A549 (cell line): ENCODE measurements around the gene CD47.

ENCODE experiments used
- CTCF ChIP-seq: fragments of >200 bp; sonication (Bioruptor Twin); formaldehyde crosslinking; IDR thresholded peaks from 3 replicates; pipeline ENCODE4 v1.5.1; 2016
- EP300 ChIP-seq, 2 experiments: fragments of >200 bp; sonication (Bioruptor Twin); formaldehyde crosslinking; IDR thresholded peaks; 2 replicates in 1 of 2; 3 replicates in 1 of 2; pipeline ENCODE4 v1.6.1; 2016 to 2017
- HMGXB4 ChIP-seq: fragments of 250-450 bp; sonication (Bioruptor Pico); IDR thresholded peaks from 2 replicates; pipeline ENCODE4 v1.5.0; 2021; ENCODE audit warnings: mild to moderate bottlenecking, moderate library complexity, borderline replicate concordance
- MYC ChIP-seq: IDR thresholded peaks from 2 replicates; pipeline ENCODE4 v1.6.1; 2012; ENCODE audit warnings: mild to moderate bottlenecking, inconsistent platforms, low read length, improper control_type of control experiment, borderline replicate concordance
- POLR2A ChIP-seq: IDR thresholded peaks from 2 replicates; pipeline ENCODE4 v1.6.1; 2012; ENCODE audit warnings: mild to moderate bottlenecking, low read length
- RFX5 ChIP-seq: fragments of 450-650 bp; IDR thresholded peaks from 2 replicates; pipeline ENCODE4 v1.7.1; 2014; ENCODE audit warnings: antibody characterized with exemption, mild to moderate bottlenecking, moderate library complexity
- ZNF302 ChIP-seq: fragments of 250-450 bp; sonication (Bioruptor Pico); IDR thresholded peaks from 2 replicates; pipeline ENCODE4 v1.9.0; 2021; ENCODE audit warnings: inconsistent platforms, mild to moderate bottlenecking, moderate library complexity
- TF ChIP-seq, protein P1 (sequence below): fragments of 200-600 bp; sonication (generic); IDR thresholded peaks from 2 replicates; pipeline ENCODE4 v1.6.1; 2016; ENCODE audit warnings: antibody characterized with exemption, mild to moderate bottlenecking, moderate library complexity
- TF ChIP-seq, protein P2 (sequence below): IDR thresholded peaks from 2 replicates; pipeline ENCODE4 v1.6.1; 2012

GRCh38 chr3:108053483-108053882 lies 37.3 kb downstream of the CD47 start:
- TF ChIP-seq, protein P1, sequence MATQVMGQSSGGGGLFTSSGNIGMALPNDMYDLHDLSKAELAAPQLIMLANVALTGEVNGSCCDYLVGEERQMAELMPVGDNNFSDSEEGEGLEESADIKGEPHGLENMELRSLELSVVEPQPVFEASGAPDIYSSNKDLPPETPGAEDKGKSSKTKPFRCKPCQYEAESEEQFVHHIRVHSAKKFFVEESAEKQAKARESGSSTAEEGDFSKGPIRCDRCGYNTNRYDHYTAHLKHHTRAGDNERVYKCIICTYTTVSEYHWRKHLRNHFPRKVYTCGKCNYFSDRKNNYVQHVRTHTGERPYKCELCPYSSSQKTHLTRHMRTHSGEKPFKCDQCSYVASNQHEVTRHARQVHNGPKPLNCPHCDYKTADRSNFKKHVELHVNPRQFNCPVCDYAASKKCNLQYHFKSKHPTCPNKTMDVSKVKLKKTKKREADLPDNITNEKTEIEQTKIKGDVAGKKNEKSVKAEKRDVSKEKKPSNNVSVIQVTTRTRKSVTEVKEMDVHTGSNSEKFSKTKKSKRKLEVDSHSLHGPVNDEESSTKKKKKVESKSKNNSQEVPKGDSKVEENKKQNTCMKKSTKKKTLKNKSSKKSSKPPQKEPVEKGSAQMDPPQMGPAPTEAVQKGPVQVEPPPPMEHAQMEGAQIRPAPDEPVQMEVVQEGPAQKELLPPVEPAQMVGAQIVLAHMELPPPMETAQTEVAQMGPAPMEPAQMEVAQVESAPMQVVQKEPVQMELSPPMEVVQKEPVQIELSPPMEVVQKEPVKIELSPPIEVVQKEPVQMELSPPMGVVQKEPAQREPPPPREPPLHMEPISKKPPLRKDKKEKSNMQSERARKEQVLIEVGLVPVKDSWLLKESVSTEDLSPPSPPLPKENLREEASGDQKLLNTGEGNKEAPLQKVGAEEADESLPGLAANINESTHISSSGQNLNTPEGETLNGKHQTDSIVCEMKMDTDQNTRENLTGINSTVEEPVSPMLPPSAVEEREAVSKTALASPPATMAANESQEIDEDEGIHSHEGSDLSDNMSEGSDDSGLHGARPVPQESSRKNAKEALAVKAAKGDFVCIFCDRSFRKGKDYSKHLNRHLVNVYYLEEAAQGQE: no peak
- TF ChIP-seq CTCF: no peak
- no peak for TF ChIP-seq EP300 (IDR thresholded peaks at IDR 0.05)
- TF ChIP-seq RFX5: no peak
- TF ChIP-seq ZNF302 (CRISPR knock-in tag): no peak
- no peak for TF ChIP-seq POLR2A
- no peak for TF ChIP-seq HMGXB4 (CRISPR knock-in tag)
- TF ChIP-seq, protein P2, sequence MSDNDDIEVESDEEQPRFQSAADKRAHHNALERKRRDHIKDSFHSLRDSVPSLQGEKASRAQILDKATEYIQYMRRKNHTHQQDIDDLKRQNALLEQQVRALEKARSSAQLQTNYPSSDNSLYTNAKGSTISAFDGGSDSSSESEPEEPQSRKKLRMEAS: no peak
- TF ChIP-seq MYC: no peak
